Hindlimb muscle (tissue), 1 donor: Measurements from ENCODE around the gene ITSN1. TPM values are rescaled to one million over a fixed set of nuclear protein-coding genes. Genes with fewer than 3 reads are reported as not detected.
"Not testable (repeated sequence)": the region's sequence is repeated elsewhere in the genome, so short reads cannot be mapped to it uniquely, and the experiment has no call there.

Experiments
- DNase-seq: peaks from one replicate; pipeline ENCODE4 v3.0.0-alpha.2; 2013
- polyA plus RNA-seq: library from polyadenylated mRNA; unstranded; fragments of 120-200 nt; gene quantifications from one replicate; pipeline ENCODE4 v1.2.1, GENCODE V29; 2013; ENCODE audit not compliant: insufficient read length

ITSN1 gene
- polyA plus RNA-seq, 1 donor: 34.1 TPM

DNA sequence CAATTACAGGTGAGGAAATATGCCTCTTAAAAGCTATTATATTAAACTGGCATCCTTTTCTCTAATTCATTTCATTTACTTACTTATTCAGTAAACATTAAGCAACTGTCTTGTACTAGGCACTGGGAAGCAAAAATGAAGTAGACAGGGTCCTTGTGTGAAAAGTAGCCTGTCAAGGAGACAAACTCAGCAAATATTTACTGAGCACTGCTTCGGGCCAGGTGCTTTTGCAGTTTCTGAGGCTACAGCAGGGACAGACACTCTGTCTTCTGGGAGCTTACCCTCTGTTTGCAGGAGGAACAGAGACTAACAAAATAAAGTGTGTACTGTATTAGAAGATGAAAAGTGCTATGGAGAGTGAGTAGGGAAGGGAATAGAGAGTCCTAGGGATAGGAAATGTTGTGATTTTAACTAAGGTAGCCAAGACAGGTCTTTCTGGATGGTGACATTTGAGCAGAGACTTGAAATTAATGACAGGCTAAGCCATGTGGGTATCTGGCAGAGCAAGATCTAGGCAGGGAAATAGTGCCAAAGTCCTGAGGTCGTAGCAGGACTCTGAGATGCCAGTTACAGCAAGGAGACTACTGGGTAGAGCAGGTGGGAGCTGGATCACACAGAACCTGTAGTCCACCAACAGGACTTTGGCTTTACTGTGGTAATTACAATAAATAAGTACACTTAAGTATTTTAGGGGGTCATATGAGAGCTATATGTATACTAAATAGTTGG lies 133.0 kb downstream of the ITSN1 start:
- DNase-seq: no peak

DNA sequence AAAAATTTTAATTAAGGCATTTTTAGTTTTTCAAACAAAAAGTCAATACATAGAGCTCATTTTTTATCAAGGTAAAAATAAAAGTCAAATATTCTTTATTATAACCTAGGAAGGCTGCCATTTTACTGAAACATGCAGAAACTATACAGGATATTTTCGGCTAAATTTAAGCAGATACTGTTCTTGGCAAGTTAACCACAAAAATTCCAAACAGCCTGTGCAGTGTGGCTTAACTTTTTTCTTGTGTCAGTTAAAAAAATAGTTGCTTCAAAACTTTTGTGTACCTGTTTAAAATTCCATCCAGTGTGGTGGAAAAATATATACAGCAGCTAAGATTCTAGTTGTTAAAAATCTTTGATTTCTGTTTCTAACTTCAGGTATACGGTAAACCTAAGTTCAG lies 138.3 kb downstream of the ITSN1 start:
- no peak for DNase-seq

DNA sequence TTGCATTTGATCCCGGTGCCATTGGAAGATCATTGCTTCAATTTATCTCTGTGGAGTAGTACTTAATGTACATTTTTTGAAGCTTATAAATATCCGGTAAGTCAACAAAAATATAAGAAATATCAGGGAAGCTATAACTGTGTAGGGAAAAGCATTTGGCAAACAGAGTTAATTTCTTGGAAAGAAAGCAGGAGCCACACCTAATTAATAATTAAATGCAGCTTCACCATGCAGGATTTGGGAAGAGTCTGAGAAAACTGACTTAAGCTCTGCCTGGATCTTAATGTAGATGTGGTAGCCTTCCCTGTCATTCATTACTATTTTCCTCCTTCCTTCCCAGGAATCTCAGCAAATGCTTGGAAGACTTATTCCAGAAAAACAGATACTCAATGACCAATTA lies 138.8 kb downstream of the ITSN1 start:
- no peak for DNase-seq

- DNase-seq: no peak
These were observed 141.1 kb downstream of the ITSN1 start for GRCh38 chr21:33783187-33783979.

DNA sequence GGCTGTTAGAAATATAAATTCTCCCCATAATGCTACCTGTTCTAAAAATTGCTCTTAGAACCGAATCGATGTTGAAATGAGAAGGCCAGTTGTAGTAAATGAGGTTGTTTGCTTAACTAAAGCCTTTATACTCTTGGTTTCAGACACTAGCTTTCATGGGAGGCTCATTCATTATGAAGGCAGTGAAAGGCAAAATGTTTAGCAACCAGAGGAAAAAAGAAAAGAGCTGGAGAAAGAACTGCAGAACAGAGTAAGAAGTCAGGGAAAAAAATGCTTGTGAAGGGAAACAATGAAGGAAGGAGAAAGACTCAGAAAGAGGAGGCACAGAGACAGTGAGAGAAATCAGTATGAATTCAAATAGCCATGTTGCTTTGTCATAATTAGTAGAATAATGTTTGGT lies 145.1 kb downstream of the ITSN1 start:
- DNase-seq: no peak

DNA sequence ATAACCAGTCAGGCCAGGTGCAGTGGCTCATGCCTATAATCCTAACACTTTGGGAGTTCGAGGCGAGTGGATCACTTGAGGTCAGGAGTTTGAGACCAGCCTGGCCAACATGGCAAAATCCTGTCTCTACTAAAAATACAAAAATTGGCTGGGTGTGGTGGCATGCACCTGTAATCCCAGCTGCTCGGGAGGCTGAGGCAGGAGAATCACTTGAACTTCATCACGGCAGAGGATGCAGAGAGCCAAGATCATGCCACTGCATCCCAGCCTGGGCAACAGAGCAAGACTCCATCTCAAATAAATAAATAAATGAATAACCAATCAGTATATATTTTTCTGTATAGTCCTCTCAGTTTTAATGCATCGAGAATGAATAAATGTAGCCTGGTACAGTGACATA lies 146.1 kb downstream of the ITSN1 start:
- not testable (repeated sequence) for DNase-seq

DNA sequence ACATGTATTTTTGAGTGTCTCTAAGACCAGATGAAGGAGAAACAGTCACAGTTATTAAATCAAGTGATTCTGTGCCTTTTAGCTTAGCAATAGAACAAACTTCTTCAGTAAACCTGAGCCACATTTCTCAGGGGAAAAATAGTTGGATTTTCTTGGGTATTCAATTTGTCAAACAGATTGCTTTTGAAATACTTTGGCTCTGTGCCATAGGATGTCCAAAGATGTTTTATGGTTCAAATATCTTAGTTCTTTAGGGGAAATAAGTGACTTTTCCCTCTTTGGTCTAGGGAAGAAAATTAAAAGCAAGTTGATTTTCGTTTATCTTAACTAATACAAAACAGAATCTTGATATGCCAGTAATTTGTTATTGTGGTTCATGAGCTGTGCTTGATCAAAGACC lies 147.4 kb downstream of the ITSN1 start:
- no peak for DNase-seq

DNA sequence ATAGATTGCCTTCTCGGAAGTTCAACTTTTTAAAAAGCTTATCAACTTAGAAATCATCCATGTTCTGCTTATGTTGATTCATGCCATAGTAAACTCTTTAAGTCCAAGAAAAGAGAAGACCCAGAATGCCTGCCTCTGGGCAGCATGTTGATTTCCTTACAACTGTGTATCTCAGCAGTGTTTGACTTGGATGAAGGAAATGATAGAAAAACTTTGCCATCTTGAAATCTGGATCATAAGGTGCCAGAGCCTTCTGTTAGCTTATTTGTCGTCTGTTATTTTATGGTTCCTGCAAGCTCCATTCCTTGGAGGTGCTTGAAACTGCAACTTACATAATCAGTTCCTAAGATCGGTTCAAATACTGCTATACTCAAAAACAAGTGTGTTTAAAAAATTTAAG lies 148.8 kb downstream of the ITSN1 start:
- no peak for DNase-seq

- no peak for DNase-seq
These were observed 152.3 kb downstream of the ITSN1 start for GRCh38 chr21:33794596-33794995.

GRCh38 chr21:33797565-33797964 lies 155.3 kb downstream of the ITSN1 start:
- DNase-seq: no peak

DNA sequence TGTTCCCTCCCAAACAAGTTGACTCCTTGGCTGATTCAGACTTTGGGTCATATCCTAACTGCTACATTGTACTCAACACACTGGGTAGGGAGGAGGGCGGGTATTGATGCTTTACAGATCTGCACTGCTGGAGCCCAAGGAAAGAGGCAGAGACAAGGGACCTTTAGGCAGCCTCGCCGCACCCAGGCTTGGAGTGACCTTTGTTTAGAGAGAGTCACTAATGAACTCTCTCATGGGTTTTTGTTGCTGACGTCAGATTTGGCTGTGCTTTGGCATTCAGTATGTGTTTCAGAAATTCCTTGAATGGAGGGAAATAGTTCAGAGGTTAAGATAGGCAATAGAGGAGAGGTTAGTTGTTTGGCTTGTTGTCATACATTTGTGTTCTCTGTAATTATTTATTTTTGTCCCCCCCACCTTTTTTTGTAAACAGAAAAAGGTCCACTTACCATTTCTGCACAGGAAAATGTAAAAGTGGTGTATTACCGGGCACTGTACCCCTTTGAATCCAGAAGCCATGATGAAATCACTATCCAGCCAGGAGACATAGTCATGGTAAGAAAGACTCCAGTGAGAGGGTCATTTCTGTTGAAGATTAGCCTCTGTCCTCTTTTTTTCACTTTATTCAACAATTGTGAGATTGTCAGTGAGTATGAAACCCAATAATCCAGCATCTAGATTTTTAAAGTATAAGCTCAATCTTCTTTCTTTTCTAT lies 157.2 kb downstream of the ITSN1 start:
- no peak for DNase-seq

- DNase-seq: no peak
These were observed 158.6 kb downstream of the ITSN1 start for GRCh38 chr21:33800753-33801423.

DNA sequence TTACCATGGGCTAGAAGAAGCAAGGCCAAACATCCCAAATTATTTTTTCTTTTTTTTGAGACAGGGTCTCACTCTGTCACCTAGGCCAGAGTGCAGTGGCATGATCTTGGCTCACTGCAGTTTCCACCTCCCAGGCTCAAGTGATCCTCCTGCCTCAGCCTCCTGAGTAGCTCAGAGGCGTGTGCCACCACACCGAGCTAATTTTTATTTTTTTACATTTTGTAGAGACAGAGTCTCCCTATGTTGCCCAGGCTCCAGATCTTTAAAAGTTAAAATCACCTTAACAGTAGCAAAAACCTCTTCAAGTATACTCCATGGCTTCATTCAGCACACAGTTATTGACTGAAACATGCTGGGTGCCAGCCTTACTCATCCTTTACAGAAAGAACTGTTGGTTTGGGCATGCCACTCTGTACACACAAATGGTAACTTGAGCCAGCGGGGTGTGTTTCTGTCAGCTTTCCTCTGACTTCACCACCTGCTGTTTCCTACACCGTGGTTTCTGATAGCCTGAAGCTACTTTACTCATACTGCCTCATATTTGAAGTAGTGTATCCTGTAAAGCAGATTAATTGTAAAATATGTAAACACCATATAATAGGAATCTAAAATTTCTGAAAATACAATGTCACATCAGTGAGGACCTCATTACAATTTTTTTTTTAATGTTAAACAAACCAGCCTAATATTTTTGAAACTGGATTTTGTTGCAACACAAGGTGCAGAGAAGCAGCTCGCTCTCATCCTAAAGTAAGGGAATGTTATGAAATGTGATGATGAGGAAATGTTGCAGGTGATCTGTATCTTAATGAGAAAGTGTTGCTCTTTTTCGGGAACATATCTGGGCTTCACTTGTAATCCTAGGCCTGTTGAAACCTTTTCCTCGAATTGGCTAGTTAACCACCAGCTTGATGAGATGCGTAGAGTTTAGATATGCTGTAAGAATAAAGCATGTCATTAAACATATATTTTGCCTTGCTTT lies 159.4 kb downstream of the ITSN1 start:
- DNase-seq: no peak

- no peak for DNase-seq
These were observed 160.2 kb downstream of the ITSN1 start for GRCh38 chr21:33802481-33802880.

DNA sequence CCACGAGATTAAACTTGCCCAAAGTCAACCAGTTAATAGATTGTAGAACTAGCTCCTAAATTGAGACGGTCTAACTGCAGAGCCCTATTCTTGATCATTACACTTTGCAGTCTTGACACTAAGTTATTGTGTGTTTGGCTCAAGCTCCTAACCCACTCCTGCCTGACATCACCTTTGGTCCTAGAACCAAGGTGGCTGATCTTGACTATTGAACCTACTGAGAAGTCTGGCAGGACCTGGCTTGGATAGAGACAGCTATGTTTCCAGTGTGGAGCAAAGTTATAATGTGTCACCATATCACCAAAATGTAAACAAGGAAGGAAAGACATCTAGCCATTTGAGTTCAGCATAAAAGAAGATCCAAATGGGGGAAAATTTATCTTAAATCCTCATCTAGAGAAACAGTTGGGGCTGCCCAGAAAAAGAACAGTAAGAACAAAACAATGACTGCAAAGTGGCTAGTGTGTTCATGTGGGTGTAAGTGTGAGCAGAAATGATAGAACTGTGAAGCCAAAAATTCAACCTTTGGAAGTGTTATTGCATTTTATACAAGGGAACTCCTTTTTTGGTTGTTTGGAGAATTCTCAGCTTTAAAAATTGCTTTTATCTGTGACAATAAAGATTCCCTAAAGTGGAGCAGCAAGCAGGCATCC lies 166.5 kb downstream of the ITSN1 start:
- no peak for DNase-seq

DNA sequence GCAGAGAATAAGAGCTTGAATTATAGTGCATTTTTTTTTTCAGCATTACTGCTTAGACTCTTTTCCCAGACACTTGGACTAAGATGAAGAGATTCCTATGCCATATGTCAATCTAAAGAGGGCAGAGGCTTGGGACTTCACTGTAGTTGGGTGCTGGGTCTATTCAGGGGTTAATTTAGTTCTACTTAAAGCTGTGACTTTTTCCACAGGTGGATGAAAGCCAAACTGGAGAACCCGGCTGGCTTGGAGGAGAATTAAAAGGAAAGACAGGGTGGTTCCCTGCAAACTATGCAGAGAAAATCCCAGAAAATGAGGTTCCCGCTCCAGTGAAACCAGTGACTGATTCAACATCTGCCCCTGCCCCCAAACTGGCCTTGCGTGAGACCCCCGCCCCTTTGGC lies 168.5 kb downstream of the ITSN1 start:
- no peak for DNase-seq

DNA sequence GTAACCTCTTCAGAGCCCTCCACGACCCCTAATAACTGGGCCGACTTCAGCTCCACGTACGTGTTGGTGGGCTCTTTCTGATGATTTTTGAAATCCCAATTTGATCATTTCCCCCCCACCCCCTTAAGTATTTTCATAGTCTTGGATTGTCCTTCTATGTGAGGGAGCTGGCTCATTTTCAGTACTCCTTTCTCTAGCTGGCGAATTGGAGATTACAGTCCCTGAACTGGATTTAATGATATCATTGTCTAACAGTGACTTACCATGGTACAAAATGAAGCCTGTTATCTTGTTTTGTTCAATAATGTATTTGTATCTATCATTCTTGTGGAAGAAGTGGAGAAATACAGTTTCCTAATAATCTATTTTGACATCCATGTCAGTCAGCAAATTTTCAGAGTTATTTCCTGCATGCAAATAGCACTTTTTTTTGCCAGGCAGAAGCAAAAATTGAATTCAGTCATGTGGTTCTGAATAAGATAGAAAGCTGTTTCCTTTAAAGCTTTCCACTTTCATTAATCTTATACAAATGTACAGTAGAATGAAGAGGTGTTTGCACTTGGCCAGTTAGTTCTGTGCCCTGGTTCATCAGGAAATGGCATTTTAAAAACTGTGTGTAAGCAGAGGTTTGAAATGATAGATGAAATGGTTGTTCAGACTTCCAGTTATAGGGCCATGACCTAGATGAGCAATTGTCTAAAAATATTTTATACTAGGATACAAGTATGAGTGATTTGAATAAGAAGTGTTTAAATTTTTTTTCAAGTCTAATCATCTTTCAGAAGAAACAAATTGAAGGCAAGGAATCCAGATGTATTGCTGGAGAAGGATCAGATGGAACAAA lies 169.1 kb downstream of the ITSN1 start:
- DNase-seq: no peak

GRCh38 chr21:33813832-33814365 lies 171.6 kb downstream of the ITSN1 start:
- DNase-seq: no peak

DNA sequence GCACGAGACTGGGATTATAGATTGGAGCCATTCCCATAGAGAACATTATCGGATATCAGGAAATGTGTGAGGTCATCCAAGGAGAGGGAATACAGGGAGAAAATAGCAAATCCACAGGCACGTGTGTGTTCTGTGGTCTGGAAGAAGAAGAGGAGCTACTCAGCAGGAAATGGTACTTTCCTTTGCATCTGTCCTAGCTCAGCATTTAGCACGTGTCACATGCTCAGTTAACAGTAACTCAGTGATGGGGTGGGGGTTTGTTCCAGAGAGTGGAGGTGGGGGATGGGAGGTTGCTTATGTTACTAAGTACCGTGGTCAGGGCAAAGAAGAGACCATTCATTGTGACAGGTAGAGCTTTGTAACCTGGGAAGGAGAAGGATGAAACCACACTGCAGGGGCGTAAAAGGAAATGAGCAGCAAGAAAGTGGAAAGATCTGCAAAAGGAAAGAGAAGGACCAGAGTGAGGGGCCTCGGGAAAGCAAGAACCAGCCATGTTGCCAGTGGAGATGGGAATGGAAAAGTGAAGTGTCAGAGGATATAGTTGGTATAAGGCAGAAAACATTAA lies 172.9 kb downstream of the ITSN1 start:
- no peak for DNase-seq

DNA sequence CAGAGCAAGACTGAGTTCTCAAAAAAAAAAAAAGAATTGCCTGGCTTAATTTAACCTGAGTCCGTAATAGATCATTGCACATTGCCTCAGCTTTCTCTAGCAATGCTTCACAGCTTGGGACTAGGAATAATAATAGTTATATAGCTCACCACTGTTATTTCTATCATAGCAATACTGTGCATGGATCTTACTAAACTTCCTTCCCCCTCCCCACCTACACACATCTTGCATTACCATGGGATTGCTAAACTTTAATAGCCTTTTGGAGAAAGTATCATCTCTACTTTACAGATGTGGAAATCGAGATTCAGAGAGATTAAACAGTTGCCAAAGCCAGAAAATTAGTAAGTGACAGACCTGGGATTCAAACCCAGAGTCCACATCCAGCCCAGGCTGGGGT lies 173.9 kb downstream of the ITSN1 start:
- DNase-seq: no peak
